Right ventricle myocardium superior (tissue), 1 donor: ENCODE data around the gene WDR48. TPM values are rescaled to one million over a fixed set of nuclear protein-coding genes. Genes with fewer than 3 reads are reported as not detected.

Experiments used
- ATAC-seq: fragments of 200-7000 bp; cut with Tn5 transposase; one replicate; pipeline ENCODE4 v1.9.1; 2020; ENCODE audit warnings: mild to moderate bottlenecking; ENCODE audit not compliant: poor library complexity
- DNase-seq: peaks from one replicate; pipeline ENCODE4 v3.0.0-alpha.2; 2020
- intact Hi-C: fragments of 100-400 bp; cut with DNase I; formaldehyde crosslinking; loops from one replicate; pipeline ENCODE4 v1.11.2; 2022
- total RNA-seq: library from RNA; stranded (reverse); fragmentation: NEBNext Ultra II Directional; extraction: Animal tissue kit (Norgen Biotek cat#: 25700); gene quantifications from one replicate; pipeline ENCODE4 v1.2.1, GENCODE V29; 2021
- donor health status: DM: no; HTN: yes; CAD: no; lungs with severe emphysema.

WDR48 gene
- total RNA-seq, 1 donor from 2014 or later, result 33.1 TPM

DNA sequence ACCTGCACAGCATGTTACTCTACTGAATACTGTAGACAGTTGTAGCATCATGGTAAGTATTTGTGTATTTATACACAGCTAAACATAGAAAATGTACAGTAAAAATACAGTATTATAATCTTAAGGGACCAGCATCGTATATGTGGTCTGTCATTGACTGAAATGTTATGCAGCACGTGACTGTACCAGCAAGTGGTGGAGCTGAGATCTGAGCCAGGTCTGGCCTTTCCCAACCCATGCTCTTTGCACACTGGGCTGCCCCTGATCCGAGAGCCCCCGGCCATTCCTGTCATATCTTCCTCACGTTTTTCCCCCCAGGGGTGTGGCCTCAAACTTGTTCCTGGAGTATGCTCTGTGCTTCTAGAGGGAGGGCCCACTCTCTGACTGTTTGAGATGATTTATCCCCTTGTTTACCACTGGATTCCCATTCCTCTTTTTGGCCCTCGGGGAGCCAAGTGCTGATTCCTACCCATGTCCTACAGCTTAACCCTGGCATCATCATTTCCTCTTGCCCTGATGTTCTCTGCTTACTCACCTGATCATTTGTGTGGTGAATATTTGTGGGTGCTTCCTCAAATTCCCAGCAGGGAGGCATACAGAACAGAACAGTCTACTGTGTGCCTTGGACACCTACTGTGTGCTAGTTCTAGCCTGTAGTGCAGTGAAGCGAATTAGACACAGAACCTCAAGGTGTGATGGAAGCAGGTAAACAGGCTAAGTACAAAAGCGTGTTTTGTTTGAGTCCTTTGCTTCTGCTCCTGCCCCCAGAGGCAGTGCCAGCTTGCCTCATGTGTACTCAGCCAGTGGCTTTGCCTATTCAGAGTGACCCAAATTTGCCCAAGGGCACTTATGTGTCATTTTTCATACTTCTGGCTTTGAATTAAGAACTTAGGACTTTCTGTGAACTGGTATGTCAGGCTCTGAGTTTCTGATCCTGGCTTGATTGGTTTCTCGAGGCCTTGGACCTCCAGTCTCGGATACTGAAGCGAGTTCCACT lies 80.6 kb downstream of the WDR48 start:
- intact Hi-C loops, result no loop called here
- DNase-seq (no peak), ATAC-seq (no peak)

GRCh38 chr3:39133093-39133490 lies 81.3 kb downstream of the WDR48 start:
- ATAC-seq, result no peak
- no peak for DNase-seq
- intact Hi-C loops, result no loop called here

DNA sequence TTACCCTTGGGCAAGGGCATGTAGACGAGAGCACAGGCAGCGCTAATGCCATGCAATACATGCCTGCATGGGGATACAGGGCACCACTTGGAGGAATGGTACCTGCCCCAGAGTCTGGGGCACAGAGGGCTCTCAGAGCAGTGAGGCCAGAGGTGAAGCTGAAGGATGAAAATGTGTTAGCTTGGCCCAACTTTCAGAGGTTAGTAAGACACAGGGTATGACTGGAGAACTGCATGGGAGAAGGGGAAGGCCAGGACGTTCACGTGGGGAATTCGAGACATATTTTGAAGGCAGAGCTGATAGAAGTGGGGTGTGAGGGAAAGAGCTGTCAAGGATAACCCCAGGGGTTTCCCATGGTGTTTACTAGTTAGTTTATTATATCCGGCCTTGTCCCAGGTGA lies 82.0 kb downstream of the WDR48 start:
- no peak for DNase-seq

GRCh38 chr3:39134305-39134704 lies 82.5 kb downstream of the WDR48 start:
- intact Hi-C loops, result no loop called here
- ATAC-seq, result no peak

More for the DNA sequence above, 82.0 kb downstream of the WDR48 start:
- peak; percentile 4 for ATAC-seq
- intact Hi-C loops, result no loop called here

GRCh38 chr3:39135170-39135805 lies 83.5 kb downstream of the WDR48 start:
- peak; percentile 54 for ATAC-seq
- intact Hi-C loops, result no loop called here
- DNase-seq, result no peak

More at GRCh38 chr3:39134305-39134704, 82.5 kb downstream of the WDR48 start:
- DNase-seq, result no peak

DNA sequence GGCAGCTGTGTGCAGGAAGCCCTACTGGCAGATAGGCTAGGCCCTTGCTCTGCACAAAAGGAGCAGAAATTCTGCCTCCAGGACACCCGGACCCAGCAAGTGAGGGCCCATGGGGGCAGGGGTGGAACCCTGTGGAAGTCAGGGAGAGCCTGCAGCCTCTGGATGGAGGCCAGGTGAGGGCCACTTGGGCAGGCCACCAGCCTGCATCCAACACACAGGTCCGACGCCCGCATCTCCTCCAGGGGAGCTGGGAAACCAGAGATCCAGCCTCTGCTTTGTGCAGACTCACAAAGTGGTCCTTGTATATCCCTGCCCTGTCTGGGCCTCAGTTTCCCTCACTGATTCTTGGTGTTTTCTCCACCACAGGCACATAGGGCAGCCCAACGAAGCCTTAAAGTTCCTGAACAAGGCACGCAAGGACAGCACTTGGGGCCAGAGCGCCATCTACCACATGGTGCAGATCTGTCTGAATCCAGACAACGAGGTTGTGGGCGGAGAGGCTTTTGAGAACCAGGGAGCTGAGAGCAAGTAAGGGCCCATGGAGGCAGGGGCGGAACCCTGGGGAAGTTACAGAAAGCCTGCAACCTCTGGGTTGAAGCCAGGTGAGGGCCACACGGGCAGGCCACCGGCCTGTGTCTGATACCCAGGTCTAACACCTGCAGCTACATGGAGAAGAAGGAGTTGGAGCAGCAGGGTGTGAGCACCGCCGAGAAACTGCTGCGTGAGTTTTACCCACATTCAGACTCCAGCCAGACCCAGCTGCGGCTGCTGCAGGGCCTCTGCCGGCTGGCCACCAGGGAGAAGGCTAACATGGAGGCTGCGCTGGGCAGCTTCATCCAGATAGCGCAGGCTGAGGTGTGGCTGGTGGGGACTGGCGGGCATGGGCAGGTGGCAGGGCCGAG lies 85.0 kb downstream of the WDR48 start:
- ATAC-seq (no peak), DNase-seq (no peak)
- intact Hi-C loops, result no loop called here

- intact Hi-C loops, result no loop called here
- DNase-seq (no peak), ATAC-seq (no peak)
Observed at GRCh38 chr3:39137435-39137936, 85.7 kb downstream of the WDR48 start.

- intact Hi-C loops, result no loop called here
- no peak for DNase-seq
- no peak for ATAC-seq
Observed at GRCh38 chr3:39137991-39138803, 86.4 kb downstream of the WDR48 start.

- DNase-seq, result peak; percentile 86
- ATAC-seq, result peak; percentile 73
- intact Hi-C loops, result no loop called here
Observed at GRCh38 chr3:39138804-39139415, 87.1 kb downstream of the WDR48 start.

DNA sequence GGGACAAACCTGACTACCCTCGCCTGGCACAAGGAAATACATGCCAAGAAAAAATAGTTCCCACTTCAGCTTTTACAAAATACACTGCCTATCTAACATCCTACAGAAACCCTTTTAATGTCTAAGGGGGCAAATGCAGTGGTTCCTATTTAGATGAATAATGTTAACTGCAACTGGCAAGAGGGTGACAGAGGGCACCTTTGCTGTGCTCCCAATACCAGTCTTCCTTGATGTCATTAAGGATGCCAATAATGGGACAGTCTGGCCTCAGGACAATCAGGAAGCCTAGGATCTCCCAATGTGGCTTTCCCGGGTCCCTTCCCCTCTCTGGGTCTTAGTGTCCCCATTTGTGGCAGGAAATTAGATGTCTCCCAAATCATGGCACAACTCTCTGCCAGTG lies 87.6 kb downstream of the WDR48 start:
- intact Hi-C loops, result no loop called here
- no peak for ATAC-seq
- no peak for DNase-seq

DNA sequence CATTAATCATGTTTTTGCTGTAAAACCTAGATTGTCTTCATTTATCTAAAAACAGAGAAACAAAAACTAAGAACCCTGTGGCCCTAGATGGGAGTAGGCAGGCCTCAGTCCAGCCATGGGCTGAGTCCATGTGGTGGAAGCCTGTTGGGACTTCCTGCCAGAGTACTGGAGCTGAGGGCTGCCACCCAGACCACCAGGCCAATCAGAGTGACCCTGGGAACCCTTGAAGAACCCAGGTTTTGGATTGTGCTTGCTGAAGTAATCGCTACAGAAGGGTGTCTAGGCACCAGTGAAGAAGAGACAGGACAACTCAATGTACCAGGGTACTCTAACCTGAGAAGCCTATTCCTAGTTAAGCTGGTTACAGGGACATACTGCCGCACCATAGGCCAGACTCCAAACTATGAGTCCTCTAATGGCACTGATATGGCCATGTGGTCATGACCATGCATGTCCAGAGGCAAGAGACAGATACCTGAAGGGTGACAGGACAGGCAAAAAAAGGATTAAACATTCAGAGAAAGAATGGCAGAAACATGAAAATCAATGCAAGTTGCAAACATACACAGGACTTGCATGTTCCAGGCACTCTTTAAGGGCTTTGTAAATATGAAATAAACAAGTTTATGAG lies 88.6 kb downstream of the WDR48 start:
- ATAC-seq, result no peak
- no peak for DNase-seq
- intact Hi-C loops, result no loop called here

GRCh38 chr3:39141171-39141995 lies 89.6 kb downstream of the WDR48 start:
- DNase-seq (peak; percentile 67), ATAC-seq (peak; percentile 60)
- intact Hi-C loops, result no loop called here

- peak; percentile 5 for ATAC-seq
- no peak for DNase-seq
- intact Hi-C loops, result no loop called here
Observed at GRCh38 chr3:39142067-39142466, 90.3 kb downstream of the WDR48 start.

DNA sequence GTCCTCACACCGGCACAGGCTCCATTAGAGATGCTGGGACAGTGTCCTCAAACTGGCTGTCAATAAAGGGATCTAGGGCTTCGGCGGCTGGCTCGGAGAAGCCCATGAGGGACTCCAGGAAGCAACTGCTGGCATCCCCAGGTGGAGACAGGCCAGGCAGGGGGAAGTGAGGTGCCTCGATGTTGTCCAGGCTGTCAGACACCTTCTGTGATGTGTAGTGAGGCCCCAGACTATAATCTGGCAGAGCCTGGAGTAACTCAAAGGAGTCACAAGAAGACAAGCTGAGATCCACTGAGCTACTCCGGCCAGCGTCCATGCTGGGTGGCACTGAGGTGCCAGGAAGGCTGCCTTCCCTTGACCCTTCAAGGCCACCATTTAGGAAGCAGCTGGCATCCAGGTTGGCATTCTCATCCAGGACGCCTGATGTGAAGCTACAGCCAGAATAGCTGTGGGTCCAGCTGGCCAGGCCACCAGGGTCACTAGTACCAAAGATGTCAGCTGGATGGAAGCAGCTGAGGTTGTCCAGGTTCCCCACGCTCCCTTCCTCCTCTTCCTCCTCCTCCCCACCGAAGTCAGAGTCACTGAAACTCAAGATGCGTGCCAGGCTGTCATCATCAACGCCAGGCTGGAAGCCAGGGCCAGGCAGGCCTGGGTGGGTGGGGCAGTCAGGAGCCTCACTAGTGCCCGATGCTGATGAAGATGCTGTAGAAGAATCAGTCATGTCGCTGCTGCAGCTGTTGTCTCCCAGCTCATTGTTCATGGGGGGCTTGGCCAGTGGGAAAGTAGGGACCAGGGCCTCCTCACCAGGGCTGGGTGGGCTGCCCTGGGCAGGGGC lies 91.5 kb downstream of the WDR48 start:
- intact Hi-C loops, result no loop called here
- ATAC-seq, result no peak

GRCh38 chr3:39144095-39144747 lies 92.4 kb downstream of the WDR48 start:
- ATAC-seq (no peak), DNase-seq (no peak)
- intact Hi-C loops, result no loop called here

More for the DNA sequence above, 91.5 kb downstream of the WDR48 start:
- no peak for DNase-seq
